Neural cell (in vitro differentiated cells): ENCODE measurements around the gene GNB3.

Source experiments
- EP300 ChIP-seq: fragments of 450-650 bp; conservative IDR thresholded peaks from 2 replicates; pipeline ENCODE4 v1.6.1; 2014; ENCODE audit warnings: antibody characterized with exemption, mild to moderate bottlenecking, moderate library complexity; ENCODE audit not compliant: poor library complexity, severe bottlenecking
- MXI1 ChIP-seq: fragments of 450-650 bp; conservative IDR thresholded peaks from 2 replicates; pipeline ENCODE4 v1.6.1; 2014; ENCODE audit warnings: antibody characterized with exemption, mild to moderate bottlenecking; ENCODE audit not compliant: poor library complexity, severe bottlenecking
- POLR2AphosphoS5 ChIP-seq: IDR thresholded peaks from 2 replicates; pipeline ENCODE4 v1.6.1; 2012
- RAD21 ChIP-seq: fragments of 450-650 bp; conservative IDR thresholded peaks from 2 replicates; pipeline ENCODE4 v1.6.1; 2014; ENCODE audit warnings: antibody characterized with exemption, mild to moderate bottlenecking, moderate library complexity
- SMC3 ChIP-seq: fragments of 450-650 bp; conservative IDR thresholded peaks from 2 replicates; pipeline ENCODE4 v1.6.1; 2014; ENCODE audit warnings: antibody characterized with exemption, mild to moderate bottlenecking, moderate library complexity; ENCODE audit not compliant: poor library complexity
- TAF1 ChIP-seq: IDR thresholded peaks from 2 replicates; pipeline ENCODE4 v1.6.1; 2012; ENCODE audit warnings: low read depth
- TF ChIP-seq, protein P1 (sequence below): fragments of 450-650 bp; IDR thresholded peaks from 2 replicates; pipeline ENCODE4 v1.5.1; 2014; ENCODE audit warnings: antibody characterized with exemption, mild to moderate bottlenecking, moderate library complexity; ENCODE audit not compliant: poor library complexity, severe bottlenecking
- TF ChIP-seq, protein P2 (sequence below): IDR thresholded peaks from 2 replicates; pipeline ENCODE4 v1.6.1; 2012; ENCODE audit warnings: borderline replicate concordance

DNA sequence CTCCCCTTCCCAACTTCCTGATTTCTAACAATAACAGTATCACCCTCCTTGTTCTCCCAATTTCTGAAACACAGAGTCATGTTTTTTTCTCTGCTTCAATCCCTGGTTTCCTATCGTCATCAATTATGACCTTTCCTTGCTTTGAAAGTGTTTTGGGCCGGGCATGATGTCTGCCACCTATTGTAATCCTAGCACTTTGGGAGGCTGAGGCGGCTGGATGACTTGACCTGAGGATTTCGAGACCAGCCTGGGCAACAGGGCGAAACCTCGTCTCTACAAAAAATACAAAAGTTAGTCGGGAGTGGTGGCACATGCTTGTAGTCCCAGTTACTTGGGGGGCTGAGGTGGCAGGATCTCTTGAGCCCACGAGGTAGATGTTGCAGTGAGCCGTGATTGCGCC, 31.7 kb upstream of the GNB3 start:
- TF ChIP-seq MXI1 (no peak), RAD21 (no peak), SMC3 (no peak), POLR2AphosphoS5 (no peak), EP300 (no peak), TAF1 (no peak)
- TF ChIP-seq, protein P1, sequence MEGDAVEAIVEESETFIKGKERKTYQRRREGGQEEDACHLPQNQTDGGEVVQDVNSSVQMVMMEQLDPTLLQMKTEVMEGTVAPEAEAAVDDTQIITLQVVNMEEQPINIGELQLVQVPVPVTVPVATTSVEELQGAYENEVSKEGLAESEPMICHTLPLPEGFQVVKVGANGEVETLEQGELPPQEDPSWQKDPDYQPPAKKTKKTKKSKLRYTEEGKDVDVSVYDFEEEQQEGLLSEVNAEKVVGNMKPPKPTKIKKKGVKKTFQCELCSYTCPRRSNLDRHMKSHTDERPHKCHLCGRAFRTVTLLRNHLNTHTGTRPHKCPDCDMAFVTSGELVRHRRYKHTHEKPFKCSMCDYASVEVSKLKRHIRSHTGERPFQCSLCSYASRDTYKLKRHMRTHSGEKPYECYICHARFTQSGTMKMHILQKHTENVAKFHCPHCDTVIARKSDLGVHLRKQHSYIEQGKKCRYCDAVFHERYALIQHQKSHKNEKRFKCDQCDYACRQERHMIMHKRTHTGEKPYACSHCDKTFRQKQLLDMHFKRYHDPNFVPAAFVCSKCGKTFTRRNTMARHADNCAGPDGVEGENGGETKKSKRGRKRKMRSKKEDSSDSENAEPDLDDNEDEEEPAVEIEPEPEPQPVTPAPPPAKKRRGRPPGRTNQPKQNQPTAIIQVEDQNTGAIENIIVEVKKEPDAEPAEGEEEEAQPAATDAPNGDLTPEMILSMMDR = no peak
- TF ChIP-seq, protein P2, sequence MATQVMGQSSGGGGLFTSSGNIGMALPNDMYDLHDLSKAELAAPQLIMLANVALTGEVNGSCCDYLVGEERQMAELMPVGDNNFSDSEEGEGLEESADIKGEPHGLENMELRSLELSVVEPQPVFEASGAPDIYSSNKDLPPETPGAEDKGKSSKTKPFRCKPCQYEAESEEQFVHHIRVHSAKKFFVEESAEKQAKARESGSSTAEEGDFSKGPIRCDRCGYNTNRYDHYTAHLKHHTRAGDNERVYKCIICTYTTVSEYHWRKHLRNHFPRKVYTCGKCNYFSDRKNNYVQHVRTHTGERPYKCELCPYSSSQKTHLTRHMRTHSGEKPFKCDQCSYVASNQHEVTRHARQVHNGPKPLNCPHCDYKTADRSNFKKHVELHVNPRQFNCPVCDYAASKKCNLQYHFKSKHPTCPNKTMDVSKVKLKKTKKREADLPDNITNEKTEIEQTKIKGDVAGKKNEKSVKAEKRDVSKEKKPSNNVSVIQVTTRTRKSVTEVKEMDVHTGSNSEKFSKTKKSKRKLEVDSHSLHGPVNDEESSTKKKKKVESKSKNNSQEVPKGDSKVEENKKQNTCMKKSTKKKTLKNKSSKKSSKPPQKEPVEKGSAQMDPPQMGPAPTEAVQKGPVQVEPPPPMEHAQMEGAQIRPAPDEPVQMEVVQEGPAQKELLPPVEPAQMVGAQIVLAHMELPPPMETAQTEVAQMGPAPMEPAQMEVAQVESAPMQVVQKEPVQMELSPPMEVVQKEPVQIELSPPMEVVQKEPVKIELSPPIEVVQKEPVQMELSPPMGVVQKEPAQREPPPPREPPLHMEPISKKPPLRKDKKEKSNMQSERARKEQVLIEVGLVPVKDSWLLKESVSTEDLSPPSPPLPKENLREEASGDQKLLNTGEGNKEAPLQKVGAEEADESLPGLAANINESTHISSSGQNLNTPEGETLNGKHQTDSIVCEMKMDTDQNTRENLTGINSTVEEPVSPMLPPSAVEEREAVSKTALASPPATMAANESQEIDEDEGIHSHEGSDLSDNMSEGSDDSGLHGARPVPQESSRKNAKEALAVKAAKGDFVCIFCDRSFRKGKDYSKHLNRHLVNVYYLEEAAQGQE = no peak
